DMS153 (cell line): ENCODE measurements around the gene ARID3A.

ENCODE experiments used
- DNase-seq: peaks from one replicate; lab custom pipeline; 2025; lab: John Stamatoyannopoulos, UW

Gene ARID3A

GRCh38 chr19:1007399-1008251 is 81.8 kb downstream of the ARID3A start:
- no peak for DNase-seq

- no peak for DNase-seq
These were observed 82.6 kb downstream of the ARID3A start for GRCh38 chr19:1008268-1009040.

DNA sequence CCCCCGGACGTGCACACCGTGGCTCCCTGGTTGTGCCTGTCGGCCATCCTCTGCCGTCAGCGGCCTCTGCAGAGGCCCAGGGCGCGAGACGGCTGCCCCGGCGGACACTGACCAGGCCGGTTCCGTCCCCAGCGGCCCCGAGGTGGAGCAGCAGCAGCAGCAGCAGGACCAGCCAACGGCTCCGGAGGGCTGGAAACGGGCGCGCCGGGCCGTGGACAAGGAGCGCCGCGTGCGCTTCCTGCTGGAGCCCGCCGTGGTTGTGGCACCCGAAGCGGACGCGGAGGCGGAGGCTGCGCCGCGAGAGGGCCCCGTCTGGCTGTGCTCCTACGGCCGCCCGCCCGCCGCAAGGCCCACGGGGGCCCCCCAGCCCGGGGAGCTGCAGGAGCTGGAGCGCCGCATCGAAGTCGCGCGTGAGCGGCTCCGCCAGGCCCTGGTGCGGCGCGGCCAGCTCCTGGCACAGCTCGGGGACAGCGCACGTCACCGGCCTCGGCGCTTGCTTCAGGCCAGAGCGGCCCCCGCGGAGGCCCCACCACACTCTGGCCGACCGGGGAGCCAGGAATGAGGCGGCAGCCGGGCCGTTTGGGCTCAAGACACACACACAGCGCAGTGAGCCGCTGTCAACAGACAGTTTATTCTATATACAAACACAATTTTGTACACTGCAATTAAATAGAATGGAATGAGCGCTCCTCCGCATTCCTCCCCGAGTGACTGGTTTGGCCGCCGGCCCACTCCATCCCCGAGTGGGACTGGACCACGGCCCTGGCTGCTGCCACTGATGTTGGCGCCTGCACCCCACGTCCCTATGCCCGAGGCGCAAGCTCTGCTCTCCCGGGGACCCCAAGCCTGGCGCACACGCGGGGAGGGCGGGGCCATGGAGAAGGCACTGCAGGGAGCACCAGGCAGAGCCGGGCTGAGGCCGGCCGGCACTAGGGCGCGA is 83.5 kb downstream of the ARID3A start:
- DNase-seq: no peak

DNA sequence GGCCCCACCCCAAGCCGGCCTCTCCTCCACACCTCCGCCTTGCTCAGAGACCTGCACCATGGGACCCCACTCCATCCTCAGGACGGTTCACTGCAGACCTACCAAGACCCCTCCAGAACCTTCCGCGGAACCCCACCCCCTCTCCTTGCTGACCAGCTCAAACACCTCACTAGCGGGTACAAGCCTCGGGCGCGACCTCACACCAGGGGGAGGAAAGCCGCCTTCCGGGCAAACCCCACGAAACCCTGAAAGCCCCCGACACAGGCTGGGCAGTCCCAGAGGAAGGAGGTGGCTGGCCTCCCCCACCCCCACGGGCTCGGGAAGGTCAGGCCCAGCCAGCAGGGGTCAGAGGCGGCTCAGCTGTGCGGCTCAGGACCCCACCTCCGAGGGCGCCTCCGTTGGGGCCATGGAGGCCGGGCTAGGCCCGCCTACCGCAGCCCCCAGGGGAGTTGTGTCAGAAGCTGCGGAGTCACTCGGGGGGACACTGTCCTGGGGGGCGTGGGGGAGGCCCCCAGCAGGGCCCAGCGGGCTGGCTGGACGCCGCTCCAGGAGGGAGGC is 84.2 kb downstream of the ARID3A start:
- DNase-seq: no peak

- no peak for DNase-seq
These were observed 85.0 kb downstream of the ARID3A start for GRCh38 chr19:1010586-1011510.

- DNase-seq: no peak
These were observed 86.0 kb downstream of the ARID3A start for GRCh38 chr19:1011831-1012333.

DNA sequence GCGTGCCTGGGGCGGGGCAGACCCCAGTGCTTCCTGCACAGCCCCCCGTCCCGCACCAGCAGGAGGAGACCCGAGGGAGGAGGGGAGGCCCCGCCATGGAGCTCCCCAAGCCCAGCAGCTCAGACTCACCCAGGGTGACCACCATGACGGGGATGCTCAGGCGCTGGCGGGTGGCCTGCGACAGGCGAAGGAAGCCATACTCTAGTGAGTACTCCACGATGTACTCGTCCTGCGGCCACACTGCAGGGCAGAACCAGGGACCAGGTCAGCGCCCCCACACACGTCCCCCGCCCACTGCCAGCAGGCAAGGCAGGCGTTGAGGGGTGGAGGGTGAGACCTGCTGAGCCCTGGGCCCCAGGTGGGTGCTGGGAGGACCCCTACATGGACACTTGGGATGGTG is 86.5 kb downstream of the ARID3A start:
- no peak for DNase-seq

- DNase-seq: no peak
These were observed 87.4 kb downstream of the ARID3A start for GRCh38 chr19:1013218-1013617.

- no peak for DNase-seq
These were observed 88.6 kb downstream of the ARID3A start for GRCh38 chr19:1014161-1015060.

DNA sequence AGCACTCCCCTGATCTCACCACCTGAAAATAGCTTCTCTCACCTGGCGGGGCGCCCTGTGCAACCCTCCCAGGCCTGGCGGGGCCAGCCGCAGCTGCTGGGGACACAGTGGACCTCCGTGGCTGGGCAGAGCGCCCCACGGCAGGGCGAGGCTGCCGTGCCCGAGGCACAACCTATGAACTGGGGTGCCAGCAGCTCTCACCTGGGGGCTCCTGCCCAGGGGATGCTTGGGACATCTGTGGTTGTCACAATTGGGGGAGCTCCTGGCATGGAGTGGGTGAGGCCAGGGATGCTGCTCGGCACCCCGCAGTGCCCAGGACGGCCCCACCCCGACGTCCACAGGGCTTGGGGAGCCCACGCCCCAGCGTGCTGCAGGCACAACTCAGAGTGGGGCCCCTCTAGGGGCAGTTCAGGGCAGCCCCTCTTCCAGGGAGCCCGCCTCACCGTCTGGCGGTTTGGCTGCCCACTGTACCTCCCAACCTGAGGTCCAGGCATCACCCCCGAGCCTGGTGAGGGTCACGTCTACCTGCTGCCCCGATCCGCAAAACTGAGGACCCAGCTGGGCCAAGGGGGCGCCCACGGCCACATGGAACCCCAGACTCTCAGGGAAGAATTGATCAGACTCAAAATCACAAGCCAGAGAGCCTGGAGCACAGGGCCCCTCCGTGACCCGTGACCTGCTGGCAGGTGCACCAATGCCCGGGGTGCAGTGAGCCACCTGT is 89.4 kb downstream of the ARID3A start:
- no peak for DNase-seq

DNA sequence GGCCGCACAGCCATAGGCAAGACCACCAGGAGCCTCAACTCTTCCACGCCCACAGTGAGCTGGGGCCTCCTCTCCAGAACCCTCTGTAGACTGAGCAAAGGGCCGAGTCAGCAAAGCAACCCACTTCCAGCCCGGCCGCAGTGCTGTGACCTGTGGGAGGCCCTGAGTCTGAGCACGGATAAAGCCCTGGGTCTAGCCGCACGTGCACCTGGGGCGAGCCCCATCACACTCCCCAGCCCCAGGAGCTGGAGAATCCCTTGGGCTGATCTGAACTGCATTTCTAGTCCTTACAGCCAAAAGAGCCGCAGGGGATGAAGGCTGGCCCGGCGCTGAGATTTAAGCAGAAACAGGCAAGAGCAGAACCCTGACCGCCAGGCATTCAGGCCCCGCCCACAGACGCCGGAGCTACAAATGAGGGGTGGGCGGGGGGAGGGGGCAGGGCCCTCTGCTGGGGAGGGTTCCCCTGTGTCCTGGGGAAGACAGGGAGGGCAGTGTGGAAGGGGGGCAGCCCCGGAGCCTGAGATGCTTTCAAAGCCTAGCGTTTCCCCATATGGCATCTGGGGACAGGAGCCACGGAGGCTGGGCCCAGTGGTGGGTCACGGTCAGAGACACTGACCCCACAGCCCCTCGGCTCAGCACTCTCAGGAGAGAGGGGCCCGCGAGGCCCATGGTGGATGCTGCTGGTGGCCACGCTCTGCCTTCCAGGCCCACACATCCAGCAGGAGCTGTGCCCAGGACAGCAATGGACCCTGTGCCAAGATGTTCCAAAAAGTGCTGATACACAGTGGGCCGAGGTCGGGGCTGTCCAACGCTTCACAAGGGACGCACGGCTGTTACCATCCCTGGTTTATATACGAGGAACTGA is 90.2 kb downstream of the ARID3A start:
- no peak for DNase-seq

- no peak for DNase-seq
These were observed 90.8 kb downstream of the ARID3A start for GRCh38 chr19:1016647-1017114.

GRCh38 chr19:1017115-1017905 is 91.5 kb downstream of the ARID3A start:
- no peak for DNase-seq

- no peak for DNase-seq
These were observed 92.1 kb downstream of the ARID3A start for GRCh38 chr19:1017906-1018305.

GRCh38 chr19:1018393-1018792 is 92.6 kb downstream of the ARID3A start:
- no peak for DNase-seq

GRCh38 chr19:1018932-1019615 is 93.2 kb downstream of the ARID3A start:
- no peak for DNase-seq
